Fibroblast of lung (primary cell): ENCODE measurements around the gene TTL. TPM values are rescaled to one million over a fixed set of nuclear protein-coding genes. Genes with fewer than 3 reads are reported as not detected.

Experiments used
- DNase-seq, 2 donors: peaks; one replicate each; pipeline versions ENCODE4 v3.0.0 to v3.0.0-alpha.2; 2010; ENCODE audit warnings: low read depth in 2 of 2
- H2AFZ ChIP-seq: 2 replicates; pipeline ENCODE4 v1.5.1; 2012; ENCODE audit warnings: low read length, control low read depth, inconsistent platforms
- H3K27ac ChIP-seq: 2 replicates; pipeline ENCODE4 v1.5.1; 2011; ENCODE audit warnings: low read length, control low read depth; ENCODE audit not compliant: insufficient read depth
- H3K27me3 ChIP-seq: 2 replicates; pipeline ENCODE4 v1.5.1; 2011; ENCODE audit warnings: mild to moderate bottlenecking, low read length; ENCODE audit not compliant: control insufficient read depth, insufficient read depth
- H3K36me3 ChIP-seq: 2 replicates; pipeline ENCODE4 v1.5.1; 2011; ENCODE audit warnings: low read length; ENCODE audit not compliant: control insufficient read depth, insufficient read depth
- H3K4me1 ChIP-seq: 2 replicates; pipeline ENCODE4 v1.5.1; 2011; ENCODE audit warnings: low read length; ENCODE audit not compliant: control insufficient read depth, insufficient read depth; ENCODE audit errors: extremely low read depth
- H3K4me2 ChIP-seq: 2 replicates; pipeline ENCODE4 v1.5.1; 2011; ENCODE audit warnings: low read length, control low read depth; ENCODE audit not compliant: insufficient read depth; ENCODE audit errors: extremely low read depth
- H3K4me3 ChIP-seq, 4 experiments: fragments of 200-600 bp in 1 of 4; sonication (generic) in 1 of 4; replicated peaks in 1 of 4; 2 replicates each; pipeline ENCODE4 v1.5.1; 2011 to 2016; ENCODE audit warnings: low read length in 4 of 4, low read depth in 3 of 4, mild to moderate bottlenecking in 3 of 4, control low read depth in 2 of 4, inconsistent platforms in 1 of 4, mixed read lengths in 1 of 4; ENCODE audit not compliant: insufficient read depth in 1 of 4; ENCODE audit errors: control extremely low read depth in 1 of 4
- H3K79me2 ChIP-seq: 2 replicates; pipeline ENCODE4 v1.5.1; 2012; ENCODE audit warnings: mild to moderate bottlenecking, low read length, inconsistent platforms; ENCODE audit not compliant: control insufficient read depth, insufficient read depth
- H3K9ac ChIP-seq: 2 replicates; pipeline ENCODE4 v1.5.1; 2011; ENCODE audit warnings: mild to moderate bottlenecking, low read length, control low read depth; ENCODE audit not compliant: insufficient read depth
- H3K9me3 ChIP-seq: 2 replicates; pipeline ENCODE4 v1.5.1; 2012; ENCODE audit warnings: low read depth, low read length; ENCODE audit not compliant: control insufficient read depth, insufficient read depth
- H4K20me1 ChIP-seq: 2 replicates; pipeline ENCODE4 v1.5.1; 2011; ENCODE audit warnings: low read length; ENCODE audit not compliant: control insufficient read depth, insufficient read depth; ENCODE audit errors: extremely low read depth
- CTCF ChIP-seq, 2 donors: IDR thresholded peaks in 1 of 2; conservative IDR thresholded peaks in 1 of 2; 1 replicate in 1 of 2; 2 replicates in 1 of 2; pipeline ENCODE4 v1.5.1; 2011 to 2012; ENCODE audit warnings: low read length in 2 of 2, control low read depth in 1 of 2, inconsistent platforms in 1 of 2, low read depth in 1 of 2, mild to moderate bottlenecking in 1 of 2
- EZH2 ChIP-seq: IDR thresholded peaks from 2 replicates; pipeline ENCODE4 v1.5.1; 2012; ENCODE audit warnings: low read length, control low read depth, mild to moderate bottlenecking; ENCODE audit errors: missing control alignments
- polyA plus RNA-seq, 2 donors: library from polyadenylated mRNA; depleted of rRNA in 1 of 2; stranded (reverse) in 1 of 2; unstranded in 1 of 2; fragments of >200 nt; gene quantifications; 2 replicates each; pipeline ENCODE4 v1.2.1, GENCODE V29; 2011 to 2012; ENCODE audit warnings: missing spikeins in 1 of 2
- total RNA-seq: library from RNA; depleted of rRNA; stranded (reverse); fragments of >200 nt; gene quantifications from 2 replicates; pipeline ENCODE4 v1.2.1, GENCODE V29; 2014

Gene TTL
- total and polyA plus RNA-seq, 2 donors (not counting 1 experiment from before 2014, with no cell fraction given) = 28.2 to 30.9 TPM

GRCh38 chr2:112516801-112517200 is 34.8 kb downstream of the TTL start:
- Histone ChIP-seq H4K20me1 (no peaks in the 10 kb centered on the region), H3K36me3 (peaks cover 10% of the 10 kb centered on the region), H3K9me3 (no peaks in the 10 kb centered on the region), H3K27me3 (no peaks in the 10 kb centered on the region), H3K4me1 (no peaks in the 10 kb centered on the region), H3K79me2 (no peaks in the 10 kb centered on the region), H3K4me2 (no peak overlapping the region), H3K9ac (no peak overlapping the region), H2AFZ (no peak overlapping the region), H3K4me3 (no peak overlapping the region), H3K27ac (no peak overlapping the region)
- no peak for TF ChIP-seq EZH2
- TF ChIP-seq CTCF (conservative IDR thresholded peaks at IDR 0.05 in 1 of 2, IDR thresholded peaks at IDR 0.05 in 1 of 2; ENCODE audit: low read depth in 1 of 2, low read length in 2 of 2) = no peak
- DNase-seq = no peak

- no peaks in the 10 kb centered on the region for H3K27me3 ChIP-seq
- H3K4me1 ChIP-seq = no peaks in the 10 kb centered on the region
- no peaks in the 10 kb centered on the region for H3K79me2 ChIP-seq
- TF ChIP-seq EZH2 (no peak), CTCF (conservative IDR thresholded peaks at IDR 0.05 in 1 of 2, IDR thresholded peaks at IDR 0.05 in 1 of 2; ENCODE audit: low read depth in 1 of 2, low read length in 2 of 2) (no peak)
- DNase-seq = no peak
- no peak overlapping the region for H3K4me2 ChIP-seq
- H4K20me1 ChIP-seq = no peaks in the 10 kb centered on the region
- no peak overlapping the region for H3K4me3 ChIP-seq
- H3K27ac ChIP-seq = no peak overlapping the region
- no peaks in the 10 kb centered on the region for H3K9me3 ChIP-seq
- peaks cover 18% of the 10 kb centered on the region for H3K36me3 ChIP-seq
- no peak overlapping the region for H2AFZ ChIP-seq
- no peak overlapping the region for H3K9ac ChIP-seq
Observed at GRCh38 chr2:112518807-112519206, 36.9 kb downstream of the TTL start.

- peaks cover 18% of the 10 kb centered on the region for H3K36me3 ChIP-seq
- TF ChIP-seq EZH2 (no peak), CTCF (conservative IDR thresholded peaks at IDR 0.05 in 1 of 2, IDR thresholded peaks at IDR 0.05 in 1 of 2; ENCODE audit: low read depth in 1 of 2, low read length in 2 of 2) (no peak)
Observed at GRCh38 chr2:112519506-112519905, 37.5 kb downstream of the TTL start.

More at GRCh38 chr2:112519506-112519905, 37.5 kb downstream of the TTL start:
- H3K4me1 ChIP-seq = no peaks in the 10 kb centered on the region
- no peak overlapping the region for H3K27ac ChIP-seq
- H3K27me3 ChIP-seq = no peaks in the 10 kb centered on the region
- no peak for DNase-seq
- no peaks in the 10 kb centered on the region for H3K9me3 ChIP-seq
- no peaks in the 10 kb centered on the region for H4K20me1 ChIP-seq
- no peak overlapping the region for H3K9ac ChIP-seq
- H2AFZ ChIP-seq = no peak overlapping the region
- H3K79me2 ChIP-seq = no peaks in the 10 kb centered on the region
- no peak overlapping the region for H3K4me3 ChIP-seq
- H3K4me2 ChIP-seq = no peak overlapping the region
